DMS153 (cell line): ENCODE data around the gene KLC4.
"Not testable (repeated sequence)": the region's sequence is repeated elsewhere in the genome, so short reads cannot be mapped to it uniquely, and the experiment has no call there.

Source experiments
- DNase-seq: peaks from one replicate; lab custom pipeline; 2025; lab: John Stamatoyannopoulos, UW

The KLC4 gene

DNA sequence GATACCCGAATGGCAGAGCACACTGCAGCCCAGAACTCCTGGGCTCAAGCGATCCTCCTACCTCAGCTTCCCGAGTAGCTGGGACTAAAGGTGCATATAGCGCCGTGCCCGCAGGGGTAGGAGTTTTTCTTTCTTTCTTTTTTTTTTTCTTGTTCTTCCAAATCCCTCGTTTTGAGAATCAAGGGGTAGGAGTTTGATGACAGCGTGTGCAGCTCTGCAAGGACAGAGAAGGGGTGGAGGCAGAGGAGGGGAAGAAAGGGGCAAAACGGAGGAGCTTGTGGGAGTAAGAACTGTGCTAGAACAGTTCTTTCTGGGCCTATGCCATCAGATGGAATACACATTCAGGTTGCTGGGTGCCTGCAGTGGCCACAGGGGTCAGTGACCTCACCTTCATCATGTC lies 22.7 kb upstream of the KLC4 start:
- no peak for DNase-seq

GRCh38 chr6:43037197-43037596 lies 22.2 kb upstream of the KLC4 start:
- no peak for DNase-seq

DNA sequence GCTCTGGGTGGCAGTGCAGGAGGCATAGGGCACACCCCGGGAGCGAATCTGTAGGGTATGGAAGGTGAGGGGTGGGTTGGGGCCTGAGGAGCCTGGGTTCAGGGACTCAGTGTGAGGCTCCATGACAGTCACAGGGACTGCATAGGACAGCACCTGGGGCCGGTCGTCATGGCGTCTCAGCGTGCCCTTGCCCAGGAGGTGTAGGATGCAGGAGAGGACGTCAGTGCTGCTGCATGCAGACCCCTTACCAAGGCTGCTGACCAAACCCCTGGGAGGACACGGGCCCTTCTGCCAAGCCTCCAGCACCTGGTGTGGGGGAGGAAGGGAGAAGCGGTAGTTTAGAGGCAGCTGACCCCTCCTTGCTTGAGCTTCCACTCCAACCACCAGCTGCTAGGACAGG lies 21.7 kb upstream of the KLC4 start:
- no peak for DNase-seq

GRCh38 chr6:43038727-43039126 lies 20.7 kb upstream of the KLC4 start:
- DNase-seq: no peak

- DNase-seq: no peak
Observed at GRCh38 chr6:43040542-43041257, 18.7 kb upstream of the KLC4 start.

GRCh38 chr6:43041475-43041874 lies 18.0 kb upstream of the KLC4 start:
- DNase-seq: not testable (repeated sequence)

- no peak for DNase-seq
Observed at GRCh38 chr6:43043310-43043709, 16.1 kb upstream of the KLC4 start.

DNA sequence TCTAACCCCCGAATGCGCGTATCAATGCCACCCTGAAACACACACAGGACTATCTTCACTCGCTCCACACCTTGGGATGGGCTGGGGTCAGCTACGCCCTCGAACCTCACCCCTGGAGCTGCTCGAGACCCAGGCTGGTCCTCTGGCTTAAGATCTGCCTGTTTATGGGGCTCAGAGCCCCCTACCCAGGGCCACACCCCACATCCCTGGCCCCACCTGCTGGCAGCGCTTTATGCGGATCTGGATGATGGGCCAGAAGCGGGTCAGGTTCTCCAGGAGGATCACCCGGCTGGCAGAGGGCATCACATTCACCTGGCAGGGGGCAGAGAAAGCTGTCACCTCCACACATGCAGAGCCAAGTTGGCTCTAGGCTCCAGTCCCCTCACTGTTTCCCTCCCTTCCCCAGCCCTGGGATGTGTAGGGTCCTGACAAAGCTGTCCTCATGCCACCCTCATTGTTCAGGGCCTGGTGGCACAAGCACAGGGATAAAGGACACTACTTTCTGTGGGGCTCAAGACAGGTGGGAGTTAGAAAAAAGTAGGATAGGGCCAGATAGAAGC lies 14.0 kb upstream of the KLC4 start:
- no peak for DNase-seq

- DNase-seq: no peak
Observed at GRCh38 chr6:43047998-43048397, 11.4 kb upstream of the KLC4 start.

GRCh38 chr6:43050981-43051380 lies 8.4 kb upstream of the KLC4 start:
- no peak for DNase-seq

DNA sequence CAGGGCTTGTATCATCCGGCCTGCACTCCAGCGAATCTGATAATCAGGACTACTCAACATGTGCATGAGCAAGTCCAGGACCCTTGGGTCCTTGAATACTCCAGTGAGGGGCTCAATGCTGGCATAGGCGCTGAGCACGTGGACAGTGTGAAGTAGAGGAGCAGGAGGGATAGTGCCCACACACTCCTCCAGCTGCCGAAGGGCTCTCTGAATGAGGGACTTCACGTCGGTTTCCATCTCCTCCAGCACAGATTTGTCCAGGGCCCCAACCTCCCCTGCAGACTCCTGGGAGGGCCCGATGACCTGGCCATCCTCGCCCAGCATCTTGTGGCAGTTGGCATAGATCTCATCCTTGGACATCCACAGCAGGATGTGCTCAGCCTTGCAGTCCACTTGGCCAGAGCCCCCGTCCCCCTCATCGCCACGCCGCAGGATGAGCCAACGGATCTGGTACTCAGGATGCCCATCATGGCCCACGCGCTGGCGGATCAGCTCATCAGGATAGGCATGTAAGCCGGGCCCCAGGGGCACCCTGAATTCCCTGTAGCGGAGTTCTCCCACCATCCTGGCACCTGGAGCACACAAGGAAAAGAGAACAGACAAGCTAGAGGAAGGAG lies 7.1 kb upstream of the KLC4 start:
- DNase-seq: no peak

DNA sequence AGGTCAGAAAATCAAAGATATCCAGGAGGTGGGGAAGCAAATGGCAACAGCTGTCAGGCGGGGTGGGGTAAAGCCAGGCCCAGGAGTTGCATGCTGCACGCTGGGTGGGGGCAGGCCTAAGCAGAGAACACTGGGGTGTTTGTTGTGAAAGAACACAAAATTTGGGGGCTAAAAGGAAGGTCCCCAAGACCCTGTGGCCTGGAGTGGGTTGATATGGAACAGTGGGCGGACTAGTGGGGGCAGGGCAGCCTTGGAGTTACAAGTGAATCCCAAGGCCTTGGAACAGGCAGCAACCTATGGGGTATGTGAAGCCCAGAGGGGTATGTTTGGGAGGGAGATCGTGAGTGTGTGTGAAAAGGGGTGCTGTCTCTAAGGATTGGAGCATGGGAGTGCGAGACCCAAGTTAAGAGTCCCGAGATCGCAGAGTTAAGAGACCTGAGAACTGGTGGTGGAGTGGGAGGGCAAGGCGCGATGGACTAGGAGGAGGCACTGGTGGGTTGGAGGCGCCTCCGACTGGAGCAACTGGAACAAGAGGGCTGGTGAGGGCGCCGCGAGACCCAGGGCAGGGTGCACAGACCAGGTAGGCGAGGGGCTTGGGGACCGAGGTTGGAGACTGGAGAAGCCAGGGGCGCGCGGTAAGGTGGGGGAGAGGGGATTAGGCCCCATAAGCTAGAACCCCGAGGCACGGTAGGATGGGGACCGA lies 6.4 kb upstream of the KLC4 start:
- DNase-seq: no peak

GRCh38 chr6:43053545-43054205 lies 5.8 kb upstream of the KLC4 start, which contains the start of gene CUL7:
Gene CUL7, minus strand, starts transcription at chr6:43053851. Its CDS starts 1,063 bp downstream, at chr6:43052788.
- peak; percentile 91 for DNase-seq

DNA sequence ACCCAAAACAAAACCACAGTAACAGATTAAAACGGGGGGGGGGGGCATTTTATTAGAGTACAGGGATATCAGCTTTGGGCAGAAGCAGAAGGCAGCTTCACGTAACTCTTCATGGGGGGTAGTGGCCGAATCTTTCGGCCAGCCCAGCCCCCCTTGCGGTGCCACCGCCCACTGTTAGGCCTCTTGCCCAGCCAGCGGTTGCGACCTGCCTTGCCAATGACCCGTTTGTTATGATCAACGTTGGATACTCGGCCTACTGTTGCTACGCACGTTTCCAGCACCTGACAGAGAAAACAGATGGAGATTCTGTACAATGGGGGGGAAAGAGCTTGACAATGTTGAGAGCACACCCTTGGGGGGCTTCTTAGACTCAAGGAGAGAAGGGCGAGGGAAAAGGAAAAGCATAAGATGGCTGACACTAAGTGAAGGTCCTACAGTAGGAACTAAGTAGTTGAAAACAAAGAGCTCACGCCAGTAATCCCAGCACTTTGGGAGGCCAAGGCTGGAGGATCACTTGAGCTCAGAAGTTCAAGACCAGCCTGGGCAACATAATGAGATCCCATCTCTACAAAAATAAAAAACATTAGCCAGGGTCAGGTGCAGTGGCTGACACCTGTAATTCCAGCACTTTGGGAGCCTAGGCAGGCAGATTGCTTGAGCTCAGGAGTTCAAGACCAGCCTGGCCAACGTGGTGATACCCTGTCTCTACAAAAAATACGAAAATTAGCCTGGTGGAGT lies 5.1 kb upstream of the KLC4 start:
- DNase-seq: no peak

GRCh38 chr6:43055966-43056365 lies 3.5 kb upstream of the KLC4 start:
- no peak for DNase-seq

GRCh38 chr6:43058531-43058930 lies 900 bp upstream of the KLC4 start:
- DNase-seq: no peak

DNA sequence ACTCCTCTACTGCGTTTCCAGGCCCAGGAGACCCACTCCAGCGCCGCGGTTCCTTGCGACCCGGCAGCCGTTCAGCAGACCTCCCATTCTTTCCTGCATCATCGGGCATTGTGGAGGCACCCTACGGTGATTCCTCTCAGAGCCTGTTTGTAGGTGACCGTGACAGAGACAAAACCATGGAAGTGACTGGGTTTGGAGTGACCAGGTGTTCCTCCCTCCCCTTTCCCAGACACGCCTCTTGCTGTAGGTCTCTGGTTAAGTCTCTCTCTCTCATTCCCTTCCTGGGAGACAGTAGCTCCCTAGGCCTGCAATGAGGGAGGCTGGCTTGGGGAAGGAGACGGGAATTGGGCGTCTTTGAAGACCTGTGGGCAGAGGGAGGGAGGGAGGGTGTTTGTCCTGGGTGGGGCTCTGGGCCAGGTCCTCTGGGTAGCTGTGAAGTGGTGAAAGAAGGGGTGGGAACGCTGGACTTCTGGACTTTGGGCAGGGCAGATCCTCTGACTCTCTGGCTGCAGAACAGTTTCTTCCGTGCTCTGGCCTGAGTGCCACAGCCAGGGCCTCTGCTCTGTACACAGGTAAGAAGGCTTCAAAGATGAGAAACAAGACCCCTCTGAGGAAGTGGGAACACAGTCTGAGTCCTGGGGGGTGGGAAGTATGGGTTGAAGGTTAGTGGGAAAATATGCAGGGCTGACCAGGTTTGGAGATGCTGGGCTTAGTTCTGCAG lies 763 bp downstream of the KLC4 start:
- no peak for DNase-seq

DNA sequence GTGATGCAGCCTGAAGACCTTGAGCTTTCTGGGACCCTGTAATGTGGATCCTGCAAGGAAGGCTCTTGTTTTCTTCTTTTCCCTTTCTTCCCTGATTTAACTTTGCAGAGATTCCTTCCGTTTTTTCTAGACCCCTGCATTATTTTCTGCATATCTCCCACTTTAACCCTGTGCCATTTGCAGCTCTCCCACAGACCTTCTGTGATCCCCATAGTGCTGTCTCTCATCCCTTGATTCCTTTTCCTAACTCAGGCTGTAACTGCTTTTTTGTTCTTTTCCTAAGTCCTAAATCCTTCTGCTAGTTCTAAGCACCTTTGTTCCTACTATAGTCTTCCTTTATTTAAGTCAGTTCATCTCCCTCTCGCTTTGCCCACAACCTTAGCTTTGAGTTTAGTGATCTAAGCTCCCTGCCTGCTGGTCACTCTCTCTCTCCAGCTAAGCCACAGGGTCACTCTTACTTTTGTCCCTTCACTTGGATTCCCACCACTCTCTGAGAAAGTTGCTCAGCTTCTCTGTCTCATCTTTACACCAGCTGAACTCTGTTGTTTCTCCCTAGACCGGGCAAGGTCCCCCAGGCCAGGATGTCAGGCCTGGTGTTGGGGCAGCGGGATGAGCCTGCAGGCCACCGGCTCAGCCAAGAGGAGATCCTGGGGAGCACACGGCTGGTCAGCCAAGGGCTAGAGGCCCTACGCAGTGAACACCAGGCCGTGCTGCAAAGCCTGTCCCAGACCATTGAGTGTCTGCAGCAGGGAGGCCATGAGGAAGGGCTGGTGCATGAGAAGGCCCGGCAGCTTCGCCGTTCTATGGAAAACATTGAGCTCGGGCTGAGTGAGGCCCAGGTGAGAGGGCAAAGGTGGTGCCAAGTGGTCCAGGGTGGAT lies 1.6 kb downstream of the KLC4 start:
- DNase-seq: no peak

DNA sequence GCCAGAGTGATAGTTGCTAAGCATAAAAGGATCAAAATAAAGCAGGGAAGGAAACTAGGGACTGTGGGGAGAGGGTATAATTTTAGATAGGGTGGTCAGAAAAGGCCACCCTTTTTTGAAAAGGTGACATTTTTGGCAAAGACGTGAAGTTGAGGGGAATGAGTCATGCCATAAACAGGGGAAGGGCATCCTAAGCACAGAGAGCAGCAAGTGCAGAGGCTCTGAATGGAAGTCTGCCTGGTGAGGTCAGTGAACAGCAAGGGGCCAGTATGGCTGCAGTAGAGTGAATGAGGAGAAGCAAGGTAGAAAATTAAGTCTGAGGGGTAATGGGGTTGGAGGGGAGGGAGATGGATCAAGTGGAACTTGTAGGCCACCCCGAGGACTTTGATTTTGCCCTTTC lies 2.4 kb downstream of the KLC4 start:
- no peak for DNase-seq

GRCh38 chr6:43062818-43063217 lies 3.4 kb downstream of the KLC4 start:
- DNase-seq: no peak
